Caco-2 (cell line): ENCODE data around the gene SREBF1. TPM values are rescaled to one million over a fixed set of nuclear protein-coding genes. Genes with fewer than 3 reads are reported as not detected.

ENCODE experiments used
- BruUV-seq: library from RNA; stranded (reverse); fragments of 400-500 nt; replicated peaks from 2 replicates; lab custom pipeline; 2021; lab: Mats Ljungman, UMichigan
- CTCF ChIA-PET: fragments of 300-600 bp; sonication (Branson Sonifier 250); formaldehyde crosslinking; loops from one replicate; lab custom pipeline; 2022; ENCODE audit warnings: antibody characterized with exemption; lab: Charles Lee
- POLR2A ChIA-PET: fragments of 300-600 bp; sonication (Branson Sonifier 250); formaldehyde crosslinking; loops from one replicate; lab custom pipeline; 2022; ENCODE audit warnings: antibody characterized with exemption; lab: Charles Lee
- DNase-seq, 2 experiments: peaks; one replicate each; pipeline versions ENCODE4 v3.0.0 to v3.0.0-alpha.2; 2020 to 2022
- H3K27me3 ChIP-seq: replicated peaks from 2 replicates; pipeline ENCODE4 v1.6.0; 2011; ENCODE audit warnings: low read length; ENCODE audit not compliant: control insufficient read depth, insufficient read depth
- H3K36me3 ChIP-seq: 2 replicates; pipeline ENCODE4 v1.5.1; 2011; ENCODE audit warnings: low read length; ENCODE audit not compliant: control insufficient read depth, insufficient read depth
- H3K4me1 ChIP-seq: fragments of 250-450 bp; sonication (Bioruptor Pico); 2 replicates; pipeline ENCODE4 v1.5.1; 2020; ENCODE audit warnings: mild to moderate bottlenecking
- H3K4me3 ChIP-seq: 2 replicates; pipeline ENCODE4 v1.5.1; 2011; ENCODE audit warnings: low read depth, mild to moderate bottlenecking, control low read depth, low read length
- H3K9me3 ChIP-seq: fragments of 250-450 bp; sonication (Bioruptor Pico); 2 replicates; pipeline ENCODE4 v1.5.1; 2020; ENCODE audit warnings: mild to moderate bottlenecking, moderate library complexity
- H3K27ac Mint-ChIP-seq: one replicate; pipeline ENCODE4 v1.8.0; 2022; ENCODE audit warnings: mixed read lengths; ENCODE audit not compliant: unreplicated experiment
- H3K27me3 Mint-ChIP-seq: one replicate; pipeline ENCODE4 v1.8.0; 2022; ENCODE audit warnings: mixed read lengths; ENCODE audit not compliant: insufficient read depth, unreplicated experiment
- H3K36me3 Mint-ChIP-seq: one replicate; pipeline ENCODE4 v1.8.0; 2022; ENCODE audit warnings: mild to moderate bottlenecking, mixed read lengths; ENCODE audit not compliant: insufficient read depth, unreplicated experiment
- H3K4me1 Mint-ChIP-seq: one replicate; pipeline ENCODE4 v1.8.0; 2022; ENCODE audit warnings: low read depth, mixed read lengths; ENCODE audit not compliant: unreplicated experiment
- H3K4me3 Mint-ChIP-seq: one replicate; pipeline ENCODE4 v1.8.0; 2022; ENCODE audit warnings: mild to moderate bottlenecking, moderate library complexity, mixed read lengths; ENCODE audit not compliant: unreplicated experiment
- H3K9me3 Mint-ChIP-seq: one replicate; pipeline ENCODE4 v1.8.0; 2022; ENCODE audit warnings: mixed read lengths; ENCODE audit not compliant: unreplicated experiment
- intact Hi-C: fragments of 100-400 bp; cut with micrococcal nuclease; formaldehyde crosslinking; loops from one replicate; pipeline ENCODE4 v1.10.0; 2022; ENCODE audit not compliant: unreplicated experiment
- total RNA-seq: library from RNA; stranded (reverse); gene quantifications from 2 replicates; pipeline ENCODE4 v1.2.3, GENCODE V29; 2022
- TF ChIP-seq, protein P1 (sequence below), 2 experiments: fragments of 200-600 bp in 1 of 2; IDR thresholded peaks; 1 replicate in 1 of 2; 2 replicates in 1 of 2; pipeline versions ENCODE4 v1.5.1 to v1.8.0; 2011 to 2022; ENCODE audit warnings: antibody characterized with exemption in 1 of 2, control low read depth in 1 of 2, inconsistent platforms in 1 of 2, low read depth in 1 of 2, low read length in 1 of 2, mild to moderate bottlenecking in 1 of 2, moderate library complexity in 1 of 2; ENCODE audit not compliant: insufficient read depth in 1 of 2, severe bottlenecking in 1 of 2, unreplicated experiment in 1 of 2

Gene SREBF1
- total RNA-seq, 1 experiment from 2014 or later, result 118 TPM

DNA sequence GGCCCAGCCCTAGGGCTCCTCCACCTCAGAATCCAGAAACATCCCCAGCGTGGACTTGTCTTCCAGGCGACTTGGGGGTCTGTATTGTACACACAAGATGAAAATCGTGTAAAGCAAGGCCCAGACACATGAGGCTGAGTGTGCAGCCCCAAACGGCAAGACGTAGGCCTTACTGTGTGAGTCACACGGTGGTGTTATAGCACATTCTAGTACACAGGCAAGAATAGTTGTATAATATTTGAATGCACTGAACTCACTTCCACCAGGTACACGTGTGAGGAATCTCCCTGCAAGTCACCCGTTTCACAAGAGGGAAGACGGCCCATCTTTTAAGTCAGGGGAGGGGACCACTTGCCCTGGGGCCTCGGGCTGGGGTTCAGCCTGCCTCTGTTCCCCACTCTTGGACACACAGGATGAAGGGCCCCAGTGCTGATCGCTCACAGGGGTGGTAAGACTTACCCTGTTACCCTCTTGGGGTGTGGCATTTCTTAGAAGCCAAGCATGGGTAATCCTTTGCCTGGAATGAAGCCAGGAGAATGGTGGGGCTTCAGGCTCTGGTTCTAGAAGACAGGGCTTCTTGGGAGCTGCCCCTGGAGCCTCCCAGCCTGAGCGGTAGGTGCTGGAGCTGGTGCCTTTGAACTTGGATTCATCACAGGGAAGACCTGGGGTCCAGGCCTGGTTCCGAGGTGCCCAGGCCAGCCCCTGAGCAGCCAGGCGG lies 71.3 kb downstream of the SREBF1 start:
- Histone ChIP-seq H3K4me1 (no peaks in the 10 kb centered on the region), H3K4me3 (no peak overlapping the region), H3K9me3 (no peaks in the 10 kb centered on the region), H3K36me3 (peaks cover 1% of the 10 kb centered on the region; the same call in 1 of the 2 replicates), H3K27me3 (no peaks in the 10 kb centered on the region)
- H3K27me3 Mint-ChIP-seq, result no peaks in the 10 kb centered on the region
- CTCF ChIA-PET, result no interaction called here
- POLR2A ChIA-PET, result no interaction called here
- H3K36me3 Mint-ChIP-seq, result peaks cover 33% of the 10 kb centered on the region
- no peak overlapping the region for H3K27ac Mint-ChIP-seq
- DNase-seq, result no peak
- peaks cover 6% of the 10 kb centered on the region for H3K4me1 Mint-ChIP-seq
- intact Hi-C loops, result no loop called here
- no peak overlapping the region for H3K4me3 Mint-ChIP-seq
- H3K9me3 Mint-ChIP-seq, result no peaks in the 10 kb centered on the region
- TF ChIP-seq, protein P1, sequence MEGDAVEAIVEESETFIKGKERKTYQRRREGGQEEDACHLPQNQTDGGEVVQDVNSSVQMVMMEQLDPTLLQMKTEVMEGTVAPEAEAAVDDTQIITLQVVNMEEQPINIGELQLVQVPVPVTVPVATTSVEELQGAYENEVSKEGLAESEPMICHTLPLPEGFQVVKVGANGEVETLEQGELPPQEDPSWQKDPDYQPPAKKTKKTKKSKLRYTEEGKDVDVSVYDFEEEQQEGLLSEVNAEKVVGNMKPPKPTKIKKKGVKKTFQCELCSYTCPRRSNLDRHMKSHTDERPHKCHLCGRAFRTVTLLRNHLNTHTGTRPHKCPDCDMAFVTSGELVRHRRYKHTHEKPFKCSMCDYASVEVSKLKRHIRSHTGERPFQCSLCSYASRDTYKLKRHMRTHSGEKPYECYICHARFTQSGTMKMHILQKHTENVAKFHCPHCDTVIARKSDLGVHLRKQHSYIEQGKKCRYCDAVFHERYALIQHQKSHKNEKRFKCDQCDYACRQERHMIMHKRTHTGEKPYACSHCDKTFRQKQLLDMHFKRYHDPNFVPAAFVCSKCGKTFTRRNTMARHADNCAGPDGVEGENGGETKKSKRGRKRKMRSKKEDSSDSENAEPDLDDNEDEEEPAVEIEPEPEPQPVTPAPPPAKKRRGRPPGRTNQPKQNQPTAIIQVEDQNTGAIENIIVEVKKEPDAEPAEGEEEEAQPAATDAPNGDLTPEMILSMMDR (IDR thresholded peaks at IDR 0.05; ENCODE audit: insufficient read depth in 1 of 2, low read depth in 1 of 2, low read length in 1 of 2, severe bottlenecking in 1 of 2, unreplicated experiment in 1 of 2), result no peak
- no TSS peak for BruUV-seq

DNA sequence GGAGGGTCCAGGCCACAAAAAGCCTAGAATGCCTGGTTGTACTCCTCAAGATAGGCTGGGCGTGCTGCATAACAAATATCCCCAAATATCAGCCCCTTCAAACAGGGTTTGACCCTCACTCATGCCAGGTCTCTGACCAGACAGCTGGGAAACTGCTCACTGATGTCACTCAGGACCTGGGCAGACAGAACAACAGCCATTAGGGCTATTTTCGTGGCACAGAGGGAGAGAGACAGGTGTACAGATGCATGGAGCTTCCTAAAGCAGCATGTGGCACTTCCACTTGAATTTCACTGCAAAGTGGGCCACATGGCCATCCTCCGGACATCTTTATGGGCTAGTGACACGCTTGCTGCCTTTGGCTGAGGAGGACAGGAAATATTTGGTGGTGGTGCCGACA lies 73.1 kb downstream of the SREBF1 start:
- Mint-ChIP-seq H3K4me1 (peaks cover under 1% of the 10 kb centered on the region), H3K27ac (no peak overlapping the region)
- BruUV-seq, result no TSS peak

DNA sequence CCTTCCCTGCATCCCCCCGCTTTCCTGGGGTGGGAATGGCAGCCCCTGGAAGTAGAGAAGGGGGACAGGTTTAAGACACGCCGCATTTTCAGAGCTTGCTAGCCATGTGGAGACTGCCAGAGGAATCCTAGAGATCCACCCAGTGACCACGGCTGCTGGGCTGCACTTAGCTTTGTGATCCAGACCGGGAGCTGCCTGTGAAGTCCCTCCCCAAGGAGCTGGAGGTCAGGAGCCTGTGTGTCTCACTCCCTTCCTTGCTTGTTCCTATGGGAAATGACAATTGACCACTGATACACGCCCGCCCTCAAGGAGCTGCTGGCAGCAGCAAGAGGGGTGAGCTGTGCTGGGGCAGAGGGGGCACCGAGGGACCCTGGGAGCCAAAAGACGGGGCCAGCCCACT lies 73.7 kb downstream of the SREBF1 start:
- ChIA-PET POLR2A (no interaction called here), CTCF (interaction anchor here (1.0 kb wide), 1 partner anchor 50 kb away, joined by 4 read pairs; no protein-coding TSS in a partner anchor)
- Mint-ChIP-seq H3K27me3 (no peaks in the 10 kb centered on the region), H3K27ac (no peak overlapping the region), H3K9me3 (no peaks in the 10 kb centered on the region), H3K36me3 (peaks cover 18% of the 10 kb centered on the region), H3K4me1 (no peaks in the 10 kb centered on the region), H3K4me3 (no peak overlapping the region)
- H3K36me3 ChIP-seq, result peaks cover 1% of the 10 kb centered on the region; the same call in 1 of the 2 replicates
- no peak for DNase-seq
- H3K4me1 ChIP-seq, result no peaks in the 10 kb centered on the region
- H3K27me3 ChIP-seq, result no peaks in the 10 kb centered on the region
- H3K4me3 ChIP-seq, result no peak overlapping the region
- TF ChIP-seq, protein P1 (IDR thresholded peaks at IDR 0.05; ENCODE audit: insufficient read depth in 1 of 2, low read depth in 1 of 2, low read length in 1 of 2, severe bottlenecking in 1 of 2, unreplicated experiment in 1 of 2), result no peak
- BruUV-seq, result no TSS peak
- intact Hi-C loops, result no loop called here
- H3K9me3 ChIP-seq, result no peaks in the 10 kb centered on the region

More for the DNA sequence above, 73.1 kb downstream of the SREBF1 start:
- POLR2A ChIA-PET, result no interaction called here
- Histone ChIP-seq H3K27me3 (no peaks in the 10 kb centered on the region), H3K4me1 (no peaks in the 10 kb centered on the region), H3K9me3 (no peaks in the 10 kb centered on the region), H3K36me3 (peaks cover 1% of the 10 kb centered on the region; the same call in 1 of the 2 replicates), H3K4me3 (no peak overlapping the region)
- CTCF ChIA-PET, result no interaction called here
- Mint-ChIP-seq H3K9me3 (no peaks in the 10 kb centered on the region), H3K27me3 (no peaks in the 10 kb centered on the region), H3K36me3 (peaks cover 23% of the 10 kb centered on the region), H3K4me3 (no peak overlapping the region)
- intact Hi-C loops, result no loop called here
- TF ChIP-seq, protein P1 (IDR thresholded peaks at IDR 0.05; ENCODE audit: insufficient read depth in 1 of 2, low read depth in 1 of 2, low read length in 1 of 2, severe bottlenecking in 1 of 2, unreplicated experiment in 1 of 2), result no peak
- no peak for DNase-seq
